ENCODE measurements around the gene SSTR5.
"Not testable (repeated sequence)": the region's sequence is repeated elsewhere in the genome, so short reads cannot be mapped to it uniquely, and the experiment has no call there.

The SSTR5 gene

GRCh38 chr16:1076801-1077576 is 4.4 kb downstream of the SSTR5 start:
- no peak for DNase-seq

- no peak for DNase-seq
These were observed 5.5 kb downstream of the SSTR5 start for GRCh38 chr16:1077877-1078578.

- DNase-seq, result peak; percentile 93
These were observed 6.1 kb downstream of the SSTR5 start for GRCh38 chr16:1078579-1079021.

DNA sequence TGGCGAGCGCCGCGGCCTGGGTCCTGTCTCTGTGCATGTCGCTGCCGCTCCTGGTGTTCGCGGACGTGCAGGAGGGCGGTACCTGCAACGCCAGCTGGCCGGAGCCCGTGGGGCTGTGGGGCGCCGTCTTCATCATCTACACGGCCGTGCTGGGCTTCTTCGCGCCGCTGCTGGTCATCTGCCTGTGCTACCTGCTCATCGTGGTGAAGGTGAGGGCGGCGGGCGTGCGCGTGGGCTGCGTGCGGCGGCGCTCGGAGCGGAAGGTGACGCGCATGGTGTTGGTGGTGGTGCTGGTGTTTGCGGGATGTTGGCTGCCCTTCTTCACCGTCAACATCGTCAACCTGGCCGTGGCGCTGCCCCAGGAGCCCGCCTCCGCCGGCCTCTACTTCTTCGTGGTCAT is 6.8 kb downstream of the SSTR5 start:
- no peak for DNase-seq

DNA sequence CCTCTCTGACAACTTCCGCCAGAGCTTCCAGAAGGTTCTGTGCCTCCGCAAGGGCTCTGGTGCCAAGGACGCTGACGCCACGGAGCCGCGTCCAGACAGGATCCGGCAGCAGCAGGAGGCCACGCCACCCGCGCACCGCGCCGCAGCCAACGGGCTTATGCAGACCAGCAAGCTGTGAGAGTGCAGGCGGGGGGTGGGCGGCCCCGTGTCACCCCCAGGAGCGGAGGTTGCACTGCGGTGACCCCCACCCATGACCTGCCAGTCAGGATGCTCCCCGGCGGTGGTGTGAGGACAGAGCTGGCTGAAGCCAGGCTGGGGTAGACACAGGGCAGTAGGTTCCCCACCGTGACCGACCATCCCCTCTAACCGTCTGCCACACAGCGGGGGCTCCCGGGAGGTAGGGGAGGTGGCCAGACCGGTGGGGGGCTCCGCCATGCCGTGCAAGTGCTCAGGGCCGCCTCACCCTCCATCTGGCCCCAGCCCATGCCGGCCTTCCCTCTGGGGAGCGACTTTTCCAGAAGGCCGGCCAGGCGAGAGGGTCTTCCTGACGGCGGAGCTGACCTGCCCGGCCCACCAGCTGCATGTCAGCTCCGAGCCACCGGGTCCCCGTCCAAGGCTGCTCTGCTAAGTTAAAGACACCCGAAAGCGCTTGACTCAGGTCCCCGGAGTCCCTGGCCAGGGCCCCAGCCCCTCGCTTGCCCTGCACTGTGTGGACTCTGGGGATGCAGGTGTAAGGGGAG is 7.4 kb downstream of the SSTR5 start:
- no peak for DNase-seq

- no peak for DNase-seq
These were observed 8.5 kb downstream of the SSTR5 start for GRCh38 chr16:1080801-1081733.

DNA sequence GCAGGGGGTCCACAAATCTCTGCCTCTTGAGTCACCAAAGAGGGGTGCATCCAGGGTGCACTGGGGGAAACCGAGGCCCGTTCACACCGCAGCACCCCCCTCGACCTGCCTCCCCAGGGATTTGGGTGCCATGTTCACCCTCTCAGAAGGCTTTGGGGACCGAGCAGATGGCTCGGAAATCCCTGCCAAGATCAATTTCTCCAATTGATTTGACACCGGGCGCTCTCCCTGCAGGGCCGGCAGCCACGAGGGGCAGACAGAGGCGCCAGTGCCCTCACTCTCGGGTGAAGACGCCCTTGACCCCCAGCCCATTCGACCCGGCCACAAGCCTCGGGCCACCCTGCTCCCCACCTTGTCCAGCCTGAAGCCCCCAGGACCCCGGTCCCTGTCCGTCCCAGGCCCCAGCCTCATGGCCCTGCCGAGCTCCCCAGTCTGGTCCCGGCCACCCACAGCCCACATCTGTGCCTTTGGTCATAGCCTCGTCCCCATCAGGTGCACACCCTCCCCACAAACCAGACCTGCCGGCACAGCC is 9.3 kb downstream of the SSTR5 start:
- no peak for DNase-seq

DNA sequence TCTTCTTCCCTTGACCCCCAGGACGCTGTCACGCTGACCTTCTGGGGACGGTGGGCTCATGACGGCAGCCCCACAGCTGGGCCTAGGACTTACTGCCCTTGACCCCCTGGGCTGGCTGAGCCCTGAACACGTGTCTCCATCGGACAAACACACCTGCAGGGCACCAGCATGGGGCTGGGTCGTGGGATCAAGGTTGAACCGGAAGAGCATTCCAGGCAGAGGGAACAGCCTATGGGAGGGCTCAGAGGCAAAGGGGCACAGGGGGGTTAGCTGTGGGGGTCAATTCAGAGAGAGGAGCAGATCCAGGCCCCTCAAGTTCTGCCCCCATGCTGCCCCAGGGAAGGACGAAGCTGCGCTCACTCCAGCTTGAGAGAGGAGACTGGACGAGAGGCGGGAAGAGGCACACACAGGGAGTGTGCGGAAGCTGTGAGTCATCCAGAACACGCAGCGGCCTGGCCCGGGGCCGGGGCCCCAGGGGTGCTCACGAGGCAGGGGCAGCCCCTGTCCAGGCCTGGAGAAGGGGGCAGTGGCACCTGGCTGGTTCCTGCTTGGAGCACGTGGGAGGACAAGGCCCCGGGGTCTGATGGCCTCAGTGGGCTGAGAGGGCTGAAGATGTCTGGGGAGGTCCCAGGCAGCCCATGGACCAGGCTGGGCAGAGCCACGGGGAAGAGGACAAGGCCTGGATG is 9.9 kb downstream of the SSTR5 start:
- DNase-seq, result no peak

DNA sequence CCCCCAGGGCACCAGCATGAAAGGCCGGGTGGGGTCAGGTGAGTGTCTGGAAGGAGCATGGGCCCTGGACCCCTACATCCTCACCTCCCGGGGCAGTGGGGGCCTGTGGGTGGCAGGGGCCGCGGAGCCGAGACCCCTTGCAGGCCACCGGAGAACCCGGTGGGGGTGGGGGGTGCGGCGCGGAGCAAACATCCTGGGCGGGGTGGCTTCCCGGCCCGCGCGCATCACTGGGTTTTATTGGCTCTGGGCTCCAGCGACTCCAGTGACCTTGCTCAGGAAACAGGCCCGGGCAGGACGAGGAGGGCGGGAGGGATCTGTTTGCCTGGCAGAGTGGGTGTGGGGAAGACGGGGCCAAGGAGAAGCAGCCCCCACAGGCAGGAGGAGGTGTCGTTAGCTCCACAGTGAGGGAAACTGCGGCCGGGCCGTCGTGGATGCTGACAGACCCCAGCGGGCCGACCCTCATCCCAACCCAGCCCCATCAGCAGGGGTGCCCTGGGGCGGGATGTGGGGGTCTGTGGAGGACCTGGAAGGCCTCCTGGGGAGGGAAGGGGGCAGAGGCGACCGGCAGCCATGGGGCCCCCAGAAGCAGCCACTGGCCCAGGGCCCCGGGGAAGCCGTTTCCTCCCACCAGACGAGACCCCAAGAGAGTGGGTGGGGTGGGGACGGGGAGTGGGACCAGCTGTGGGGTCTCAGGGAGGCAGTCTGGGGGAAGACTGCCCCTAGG is 10.6 kb downstream of the SSTR5 start:
- DNase-seq, result no peak

GRCh38 chr16:1084971-1085370 is 12.4 kb downstream of the SSTR5 start:
- DNase-seq, result no peak

DNA sequence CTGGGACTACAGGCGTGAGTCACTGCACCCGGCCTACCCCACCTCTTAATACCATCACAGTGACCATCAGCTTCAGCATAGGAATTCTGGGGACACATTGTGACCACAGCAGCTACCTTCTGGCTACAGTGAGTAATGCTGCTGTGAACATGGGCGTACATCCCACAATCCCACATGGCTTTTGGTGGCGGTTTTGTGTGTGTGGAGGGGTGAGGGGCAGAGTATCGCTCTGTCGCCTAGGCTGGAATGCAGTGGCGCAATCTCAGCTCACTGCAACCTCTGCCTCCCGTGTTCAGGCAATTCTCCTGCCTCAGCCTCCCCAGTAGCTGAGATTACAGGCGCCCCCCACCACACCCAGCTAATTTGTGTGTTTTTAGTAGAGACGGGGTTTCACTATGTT is 13.9 kb downstream of the SSTR5 start:
- not testable (repeated sequence) for DNase-seq

DNA sequence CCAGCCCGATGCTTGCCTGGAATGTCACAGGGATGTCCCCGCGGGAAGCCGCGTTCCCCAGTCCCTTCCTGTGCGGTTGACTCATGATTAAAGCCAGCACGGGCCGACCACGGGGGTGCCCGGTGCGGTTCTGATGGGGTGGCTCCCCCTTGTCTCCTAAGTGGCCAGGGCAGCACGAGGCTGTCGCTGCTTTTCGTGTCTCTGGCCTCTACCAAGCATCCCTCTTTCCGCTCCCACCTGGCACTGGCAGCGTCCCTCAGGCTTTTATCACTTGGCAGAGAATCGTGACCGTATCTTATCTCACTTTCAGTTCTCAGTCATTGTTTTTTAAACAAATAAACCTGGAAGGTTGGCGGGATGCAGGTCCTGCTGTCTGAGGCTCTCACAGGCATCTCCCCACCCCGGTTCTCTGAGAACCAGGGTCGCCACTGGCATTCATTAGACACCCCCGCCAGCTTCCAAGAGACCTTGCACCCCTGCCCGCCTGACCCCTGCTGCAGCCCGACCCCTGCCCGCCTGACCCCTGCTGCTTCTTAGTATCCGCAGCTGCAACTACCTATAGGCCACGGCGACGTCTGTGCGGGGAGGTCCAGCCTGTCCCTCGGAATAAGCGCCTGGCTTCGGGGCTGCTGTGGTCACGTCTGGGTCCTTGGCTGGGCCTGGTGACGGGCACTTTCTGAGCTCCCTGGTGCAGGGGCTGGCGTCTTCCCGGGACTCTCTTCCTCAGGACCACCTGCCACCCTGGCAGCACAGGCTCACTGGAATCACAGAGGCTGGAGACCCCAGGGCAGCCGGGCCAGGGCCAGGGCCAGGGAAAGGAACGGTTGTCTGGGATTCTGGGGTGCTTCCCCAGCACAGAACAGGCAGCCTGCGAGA is 16.0 kb downstream of the SSTR5 start:
- DNase-seq, result peak; percentile 66

DNA sequence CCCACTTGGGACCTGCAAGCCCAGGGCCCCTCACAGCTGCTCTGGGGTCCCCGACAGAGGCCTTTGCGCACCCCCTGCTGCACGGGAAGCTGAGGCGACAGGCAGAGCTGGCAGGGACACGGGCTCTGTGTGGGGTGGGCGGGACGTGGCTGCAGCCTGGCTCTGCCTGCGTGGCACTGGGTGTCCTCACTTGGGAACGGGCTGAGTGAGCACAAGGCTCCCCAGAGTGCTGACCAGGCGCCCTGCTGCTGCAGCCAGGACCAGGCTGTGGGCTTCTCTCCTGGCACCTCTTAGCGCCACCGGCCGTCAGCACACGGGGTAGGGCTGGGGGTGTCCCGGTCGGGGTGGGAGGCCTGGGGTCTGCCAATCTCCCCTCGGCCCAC is 16.9 kb downstream of the SSTR5 start:
- no peak for DNase-seq

DNA sequence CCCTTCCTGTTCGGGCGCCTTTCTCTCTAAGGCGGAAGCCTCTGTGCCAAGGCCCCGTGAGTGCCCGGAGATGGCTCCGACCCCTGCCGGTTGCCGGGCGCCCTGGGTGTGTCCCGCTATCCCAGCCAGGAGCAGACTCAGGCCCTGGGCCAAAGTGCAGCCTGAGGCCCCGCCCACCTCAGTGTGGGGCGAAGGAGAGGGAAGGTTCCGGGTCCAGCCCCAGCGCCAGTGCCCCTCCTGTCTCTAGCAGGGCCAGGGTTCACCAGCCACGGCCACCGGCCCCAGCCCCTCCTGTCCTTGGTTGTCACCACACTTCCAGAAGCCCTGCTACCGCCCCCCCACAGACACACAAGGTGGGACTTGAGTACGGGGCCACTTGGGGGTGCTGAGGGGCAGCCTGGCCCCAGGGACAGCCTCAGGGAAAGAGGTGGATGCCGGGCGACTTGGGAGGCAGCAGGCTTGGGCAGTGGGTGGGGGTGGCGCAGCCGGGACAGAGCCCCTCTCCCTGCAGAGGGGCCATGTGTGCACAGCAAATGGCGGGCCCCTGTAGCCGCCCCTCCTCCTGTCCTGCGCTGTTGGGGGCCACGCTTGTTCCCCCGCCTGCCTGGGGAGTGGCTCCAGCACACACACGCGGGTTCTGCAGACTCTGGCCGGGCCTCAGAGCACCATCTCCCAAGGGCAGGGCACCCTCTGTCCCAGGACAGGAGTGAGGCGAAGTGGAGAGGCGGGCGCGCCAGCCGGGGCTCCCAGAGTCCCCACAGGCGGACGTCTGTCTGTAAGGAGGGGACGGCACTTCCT is 17.5 kb downstream of the SSTR5 start:
- DNase-seq, result peak; percentile 33

DNA sequence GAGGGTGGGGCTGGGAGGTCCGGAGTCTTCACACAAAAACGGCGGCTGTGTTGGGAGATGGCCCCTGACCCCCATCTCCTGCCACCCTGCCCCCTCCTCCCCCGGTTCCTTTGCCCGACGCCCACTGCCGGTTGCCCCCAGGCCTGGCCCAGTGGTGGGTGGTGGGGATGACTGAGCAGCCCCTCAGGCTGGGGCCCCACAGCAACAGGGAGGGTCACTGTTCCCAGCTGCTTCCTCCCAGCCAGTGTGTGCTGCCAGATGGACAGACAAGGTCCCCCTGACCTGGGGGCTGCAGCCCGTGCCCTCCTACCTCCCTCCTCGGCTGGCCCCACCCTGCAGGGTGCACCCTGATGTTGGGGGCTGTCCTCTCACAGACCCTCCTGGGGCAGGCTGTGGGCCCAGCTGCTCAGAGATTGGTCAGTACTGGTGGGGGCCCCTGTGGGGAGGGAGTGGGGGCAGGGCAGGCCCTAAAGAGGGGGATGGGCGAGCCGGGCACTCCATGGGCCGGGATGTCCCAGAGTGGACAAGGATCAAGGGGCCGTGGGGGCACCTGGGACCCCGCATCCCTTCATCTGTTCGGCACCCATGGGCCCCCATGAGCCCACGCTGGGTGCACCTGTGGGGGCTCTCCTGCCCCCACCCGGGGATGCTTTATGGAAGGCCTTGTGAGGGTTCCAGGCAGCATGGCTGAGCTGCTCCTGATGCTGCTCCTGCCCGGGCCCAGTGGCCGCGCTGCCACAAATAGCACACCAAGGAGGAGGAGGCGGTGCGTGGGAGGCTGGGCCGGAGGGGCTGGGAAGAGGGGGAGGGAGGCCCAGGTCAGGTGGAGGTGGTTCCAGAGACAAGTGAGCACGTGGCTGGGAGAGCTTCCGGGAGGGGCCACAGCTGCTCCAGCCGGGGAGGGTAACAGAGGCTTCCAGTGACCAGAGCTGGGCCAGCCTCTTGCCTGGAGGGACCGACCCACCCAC is 18.4 kb downstream of the SSTR5 start:
- DNase-seq, result peak; percentile 16

DNA sequence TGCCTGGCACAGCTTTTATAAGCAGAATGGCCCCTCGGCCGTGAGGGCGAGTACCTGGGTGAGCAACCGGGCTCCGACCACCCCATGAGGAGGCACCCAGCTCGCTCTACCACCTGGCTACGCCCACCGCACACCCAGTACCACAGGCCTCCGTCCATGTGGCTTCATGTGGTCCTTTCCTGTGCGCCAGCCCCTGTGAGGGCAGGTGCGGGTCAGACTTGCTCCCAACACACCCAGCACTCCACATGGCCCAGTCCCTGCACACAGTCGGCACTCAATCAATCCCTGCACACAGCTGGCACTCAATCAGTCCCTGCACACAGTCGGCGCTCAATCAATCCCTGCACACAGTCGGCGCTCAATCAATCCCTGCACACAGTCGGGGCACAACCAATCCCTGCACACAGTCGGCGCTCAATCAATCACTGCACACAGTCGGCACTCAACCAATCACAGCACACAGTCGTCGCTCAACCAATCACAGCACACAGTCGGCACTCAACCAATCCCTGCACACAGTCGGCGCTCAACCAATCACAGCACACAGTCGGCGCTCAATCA is 19.5 kb downstream of the SSTR5 start:
- no peak for DNase-seq

- not testable (repeated sequence) for DNase-seq
These were observed 20.2 kb downstream of the SSTR5 start for GRCh38 chr16:1092685-1093283.
